HG02885 (cell line): ENCODE measurements around the gene KLC1.

Source experiments
- ATAC-seq: cut with Tn5 transposase; IDR thresholded peaks from one replicate; pipeline ENCODE4 v1.9.1; 2021; ENCODE audit warnings: mild to moderate bottlenecking; ENCODE audit not compliant: unreplicated experiment, poor library complexity

Gene KLC1

GRCh38 chr14:103731481-103731880 lies 102.5 kb downstream of the KLC1 start:
- no peak for ATAC-seq

- no peak for ATAC-seq
These were observed 103.2 kb downstream of the KLC1 start for GRCh38 chr14:103731916-103732867.

- ATAC-seq = no peak
These were observed 104.0 kb downstream of the KLC1 start for GRCh38 chr14:103732868-103733620.

GRCh38 chr14:103733651-103734050 lies 104.6 kb downstream of the KLC1 start:
- no peak for ATAC-seq

- ATAC-seq = no peak
These were observed 105.3 kb downstream of the KLC1 start for GRCh38 chr14:103734081-103734888.

GRCh38 chr14:103735022-103735421 lies 106.0 kb downstream of the KLC1 start:
- no peak for ATAC-seq

- ATAC-seq = no peak
These were observed 106.4 kb downstream of the KLC1 start for GRCh38 chr14:103735439-103735814.

- ATAC-seq = no peak
These were observed 107.0 kb downstream of the KLC1 start for GRCh38 chr14:103735815-103736545.

- no peak for ATAC-seq
These were observed 107.8 kb downstream of the KLC1 start for GRCh38 chr14:103736546-103737431.

GRCh38 chr14:103737432-103738045 lies 108.5 kb downstream of the KLC1 start:
- ATAC-seq = no peak

- ATAC-seq = no peak
These were observed 109.2 kb downstream of the KLC1 start for GRCh38 chr14:103738166-103738565.

GRCh38 chr14:103738701-103739451 lies 109.9 kb downstream of the KLC1 start:
- no peak for ATAC-seq

GRCh38 chr14:103739466-103739792 lies 110.4 kb downstream of the KLC1 start:
- no peak for ATAC-seq

- no peak for ATAC-seq
These were observed 110.9 kb downstream of the KLC1 start for GRCh38 chr14:103739793-103740501.

GRCh38 chr14:103740991-103741689 lies 112.1 kb downstream of the KLC1 start:
- no peak for ATAC-seq

GRCh38 chr14:103741876-103742275 lies 112.9 kb downstream of the KLC1 start:
- no peak for ATAC-seq
